Immature natural killer cell (primary cell): Measurements from ENCODE around the gene CDH4. TPM values are rescaled to one million over a fixed set of nuclear protein-coding genes. Genes with fewer than 3 reads are reported as not detected.

ENCODE experiments used
- DNase-seq, 3 donors: peaks; one replicate each; pipeline ENCODE4 v3.0.0; 2022; ENCODE audit warnings: mixed read lengths in 1 of 3
- H3K27ac Mint-ChIP-seq, 6 donors: one replicate each; pipeline ENCODE4 v1.8.0; 2020; ENCODE audit warnings: mixed read lengths in 6 of 6, mild to moderate bottlenecking in 5 of 6, inconsistent platforms in 4 of 6, moderate library complexity in 3 of 6
- H3K27me3 Mint-ChIP-seq, 3 donors: one replicate each; pipeline ENCODE4 v1.8.0; 2020 to 2021; ENCODE audit warnings: low read depth in 3 of 3, mild to moderate bottlenecking in 3 of 3, mixed read lengths in 3 of 3, moderate library complexity in 3 of 3, inconsistent platforms in 1 of 3
- H3K36me3 Mint-ChIP-seq, 3 donors: one replicate each; pipeline ENCODE4 v1.8.0; 2020; ENCODE audit warnings: mixed read lengths in 3 of 3, inconsistent platforms in 2 of 3, mild to moderate bottlenecking in 2 of 3
- H3K4me1 Mint-ChIP-seq, 2 donors: one replicate each; pipeline ENCODE4 v1.8.0; 2020; ENCODE audit warnings: inconsistent platforms in 2 of 2, mild to moderate bottlenecking in 2 of 2, mixed read lengths in 2 of 2, moderate library complexity in 1 of 2
- H3K4me3 Mint-ChIP-seq, 5 donors: one replicate each; pipeline ENCODE4 v1.8.0; 2020; ENCODE audit warnings: mild to moderate bottlenecking in 5 of 5, mixed read lengths in 5 of 5, inconsistent platforms in 3 of 5, moderate library complexity in 3 of 5
- H3K9me3 Mint-ChIP-seq, 6 donors: one replicate each; pipeline ENCODE4 v1.8.0; 2020; ENCODE audit warnings: mild to moderate bottlenecking in 6 of 6, mixed read lengths in 6 of 6, inconsistent platforms in 4 of 6, moderate library complexity in 3 of 6
- polyA plus RNA-seq, 3 donors: library from polyadenylated mRNA; unstranded; fragments of 300-500 nt; fragmentation: Illumina TruSeq; gene quantifications; one replicate each; pipeline ENCODE4 v1.2.3, GENCODE V29; 2021

The CDH4 gene
- polyA plus RNA-seq, 3 donors from 2014 or later = not detected

DNA sequence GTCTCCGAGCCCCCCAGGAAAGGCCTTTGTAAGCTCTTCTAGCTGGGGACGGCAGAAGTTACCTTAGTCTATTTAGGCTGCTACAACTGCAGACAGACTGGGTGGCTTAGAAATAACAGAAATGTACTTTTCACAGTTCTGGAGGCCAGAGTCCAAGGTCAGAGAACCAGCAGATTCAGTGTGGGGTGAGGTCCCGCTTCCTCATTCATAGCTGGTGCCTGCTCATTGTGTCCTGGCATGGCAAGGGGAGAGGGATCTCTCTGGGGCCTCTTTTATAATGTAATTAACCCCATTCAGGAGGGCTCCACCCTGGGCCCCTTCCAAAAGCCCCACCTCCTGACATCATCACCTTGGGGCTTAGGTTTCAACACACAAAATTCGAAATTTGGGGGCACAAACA, 315.1 kb downstream of the CDH4 start:
- Mint-ChIP-seq H3K27ac (no peak overlapping the region), H3K36me3 (no peaks in the 10 kb centered on the region), H3K4me1 (no peaks in the 10 kb centered on the region), H3K9me3 (peaks cover 0 to 4% (median under 1%) of the 10 kb centered on the region in 6 donors), H3K27me3 (peaks cover 0 to 2% (median 0%) of the 10 kb centered on the region in 3 donors), H3K4me3 (no peak overlapping the region)
- no peak for DNase-seq

- H3K27ac Mint-ChIP-seq = no peak overlapping the region
- no peak for DNase-seq
- peaks cover 0 to 2% (median 0%) of the 10 kb centered on the region in 3 donors for H3K27me3 Mint-ChIP-seq
- H3K9me3 Mint-ChIP-seq = peaks cover 0 to 2% (median 0%) of the 10 kb centered on the region in 6 donors
- no peaks in the 10 kb centered on the region for H3K36me3 Mint-ChIP-seq
- H3K4me3 Mint-ChIP-seq = no peak overlapping the region
- H3K4me1 Mint-ChIP-seq = no peaks in the 10 kb centered on the region
Observed at GRCh38 chr20:61569825-61570224, 317.8 kb downstream of the CDH4 start.

DNA sequence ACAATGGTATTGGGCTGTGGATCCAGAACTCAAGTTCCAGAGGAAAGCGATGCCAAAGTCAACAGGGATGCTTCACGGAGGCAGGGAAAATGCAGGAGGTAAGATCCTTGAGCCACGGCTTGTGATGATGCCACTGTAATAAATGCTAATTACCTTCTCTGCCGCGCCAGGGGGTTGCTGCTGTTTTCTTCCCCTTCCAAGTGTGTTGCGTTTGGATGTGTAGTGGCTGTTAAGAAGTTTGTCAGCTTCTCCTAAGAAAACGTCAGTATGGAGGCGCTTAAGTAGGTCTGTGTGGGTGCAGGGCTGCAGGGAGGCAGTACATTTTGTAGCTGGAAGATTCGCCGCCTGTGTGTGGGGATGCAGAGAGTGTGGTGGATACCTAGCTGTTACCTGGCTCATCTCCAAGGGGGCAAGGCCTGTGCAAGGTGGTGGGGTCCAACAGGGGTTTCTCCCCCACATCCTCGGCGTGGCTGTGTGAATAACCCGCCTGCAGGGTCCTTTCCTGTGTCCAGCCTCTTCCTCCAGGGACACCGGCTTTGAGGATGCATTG, 318.7 kb downstream of the CDH4 start:
- DNase-seq = no peak
- no peak overlapping the region for H3K4me3 Mint-ChIP-seq
- H3K27me3 Mint-ChIP-seq = peaks cover 0 to 5% (median 2%) of the 10 kb centered on the region in 3 donors
- no peaks in the 10 kb centered on the region for H3K4me1 Mint-ChIP-seq
- H3K36me3 Mint-ChIP-seq = no peaks in the 10 kb centered on the region
- no peak overlapping the region for H3K27ac Mint-ChIP-seq
- H3K9me3 Mint-ChIP-seq = peaks cover 0 to 2% (median 0%) of the 10 kb centered on the region in 6 donors

GRCh38 chr20:61571221-61571620, 319.2 kb downstream of the CDH4 start:
- Mint-ChIP-seq H3K27me3 (peaks cover 0 to 5% (median 2%) of the 10 kb centered on the region in 3 donors), H3K9me3 (peaks cover 0 to 2% (median 0%) of the 10 kb centered on the region in 6 donors), H3K4me1 (no peaks in the 10 kb centered on the region), H3K36me3 (no peaks in the 10 kb centered on the region), H3K4me3 (no peak overlapping the region), H3K27ac (no peak overlapping the region)
- no peak for DNase-seq

DNA sequence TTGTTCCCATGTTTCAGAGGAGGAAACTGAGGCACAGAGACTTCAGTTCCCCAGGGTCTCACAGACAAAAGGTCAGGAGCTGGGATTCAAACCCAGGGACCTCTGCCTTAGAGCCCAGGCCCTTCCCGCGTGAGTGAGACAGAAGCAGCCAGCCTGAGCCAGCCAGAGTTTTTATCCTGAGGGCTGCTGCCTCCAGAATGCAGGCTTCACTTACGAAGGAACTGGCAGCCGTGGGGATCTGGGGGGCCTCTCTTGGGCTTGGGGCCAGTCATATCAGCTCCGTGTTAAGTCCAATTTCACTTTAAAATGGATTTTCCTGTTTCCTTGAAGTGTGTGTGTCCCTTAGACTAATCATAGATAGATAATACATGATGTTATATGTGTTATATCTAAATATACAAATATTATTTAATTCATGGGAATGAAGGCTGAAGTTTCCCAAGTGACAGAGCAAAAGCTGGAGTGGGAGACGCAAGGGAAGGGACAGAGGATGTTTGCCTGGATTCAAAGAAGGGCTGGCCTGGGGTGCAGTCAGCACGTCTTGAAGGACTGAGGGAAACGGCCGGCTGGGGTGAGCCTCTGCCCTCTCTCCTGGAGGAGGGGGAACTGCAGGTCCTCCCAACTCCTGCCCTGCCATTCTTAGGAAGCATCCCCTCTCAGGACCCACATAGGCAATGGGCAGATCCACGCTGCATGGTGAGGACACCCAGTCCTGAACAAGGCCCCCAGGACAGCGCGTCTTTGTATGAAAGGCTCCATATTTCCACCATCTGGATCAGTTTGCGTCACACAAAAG, 320.1 kb downstream of the CDH4 start:
- no peak for DNase-seq
- Mint-ChIP-seq H3K4me3 (no peak overlapping the region), H3K4me1 (no peaks in the 10 kb centered on the region), H3K27me3 (peaks cover 0 to 5% (median 2%) of the 10 kb centered on the region in 3 donors), H3K36me3 (no peaks in the 10 kb centered on the region), H3K27ac (no peak overlapping the region), H3K9me3 (peaks cover 0 to 2% (median 0%) of the 10 kb centered on the region in 6 donors)

- no peak for DNase-seq
- peaks cover 0 to 2% (median 0%) of the 10 kb centered on the region in 6 donors for H3K9me3 Mint-ChIP-seq
- no peak overlapping the region for H3K27ac Mint-ChIP-seq
- H3K4me3 Mint-ChIP-seq = no peak overlapping the region
- no peaks in the 10 kb centered on the region for H3K36me3 Mint-ChIP-seq
- H3K4me1 Mint-ChIP-seq = no peaks in the 10 kb centered on the region
- H3K27me3 Mint-ChIP-seq = peaks cover 0 to 5% (median 2%) of the 10 kb centered on the region in 3 donors
Observed at GRCh38 chr20:61572789-61573188, 320.7 kb downstream of the CDH4 start.

- no peaks in the 10 kb centered on the region for H3K36me3 Mint-ChIP-seq
- H3K9me3 Mint-ChIP-seq = peaks cover 0 to 2% (median under 1%) of the 10 kb centered on the region in 6 donors
- H3K27ac Mint-ChIP-seq = no peak overlapping the region
- H3K4me1 Mint-ChIP-seq = no peaks in the 10 kb centered on the region
- no peak for DNase-seq
- H3K4me3 Mint-ChIP-seq = no peak overlapping the region
- peaks cover 0 to 5% (median 2%) of the 10 kb centered on the region in 3 donors for H3K27me3 Mint-ChIP-seq
Observed at GRCh38 chr20:61573415-61574305, 321.6 kb downstream of the CDH4 start.

DNA sequence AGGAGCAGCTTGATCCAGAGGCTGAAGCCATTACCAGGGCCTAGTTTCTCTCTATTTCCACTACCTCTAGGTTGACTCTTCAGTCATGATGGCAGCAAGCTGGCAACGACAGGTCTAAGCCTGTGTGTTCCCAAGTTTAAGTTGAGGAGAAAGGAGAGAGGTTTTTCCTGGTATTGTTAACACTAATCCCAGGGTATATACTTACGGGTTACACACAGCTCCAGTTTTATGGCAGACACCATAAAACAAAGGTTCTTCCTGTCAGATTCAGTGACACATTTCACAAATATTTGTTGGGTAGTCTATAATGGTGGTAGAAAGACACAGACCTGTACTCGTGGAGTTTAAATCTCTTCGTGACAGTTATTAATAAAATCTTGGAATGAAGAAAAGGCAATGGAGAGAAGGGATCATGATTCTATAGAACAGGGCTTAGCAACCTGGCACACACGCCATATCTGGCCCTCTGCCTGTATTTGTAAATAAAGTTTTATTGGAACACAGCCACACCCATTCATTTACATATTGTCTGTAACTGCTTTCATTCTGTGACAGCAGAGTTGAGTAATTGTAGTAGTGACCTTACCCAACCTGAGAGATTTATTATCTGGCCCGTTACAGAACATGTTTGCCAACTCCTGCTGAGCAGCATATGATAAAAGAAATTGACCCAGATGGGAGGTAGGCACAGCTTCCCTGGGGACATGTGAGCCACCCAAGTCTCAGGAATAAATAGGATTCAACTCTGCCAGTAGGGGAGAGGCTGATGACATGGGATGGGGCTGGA, 323.3 kb downstream of the CDH4 start:
- Mint-ChIP-seq H3K27ac (no peak overlapping the region), H3K4me1 (no peaks in the 10 kb centered on the region), H3K27me3 (peaks cover 0 to 5% (median 0%) of the 10 kb centered on the region in 3 donors), H3K4me3 (no peak overlapping the region), H3K36me3 (no peaks in the 10 kb centered on the region), H3K9me3 (peaks cover 0 to 2% (median under 1%) of the 10 kb centered on the region in 6 donors)
- no peak for DNase-seq

GRCh38 chr20:61576372-61576771, 324.3 kb downstream of the CDH4 start:
- peaks cover 0 to 1% (median 0%) of the 10 kb centered on the region in 6 donors for H3K9me3 Mint-ChIP-seq
- no peak overlapping the region for H3K27ac Mint-ChIP-seq
- no peaks in the 10 kb centered on the region for H3K36me3 Mint-ChIP-seq
- H3K27me3 Mint-ChIP-seq = peaks cover 0 to 5% (median 0%) of the 10 kb centered on the region in 3 donors
- no peak for DNase-seq
- no peaks in the 10 kb centered on the region for H3K4me1 Mint-ChIP-seq
- H3K4me3 Mint-ChIP-seq = no peak overlapping the region

DNA sequence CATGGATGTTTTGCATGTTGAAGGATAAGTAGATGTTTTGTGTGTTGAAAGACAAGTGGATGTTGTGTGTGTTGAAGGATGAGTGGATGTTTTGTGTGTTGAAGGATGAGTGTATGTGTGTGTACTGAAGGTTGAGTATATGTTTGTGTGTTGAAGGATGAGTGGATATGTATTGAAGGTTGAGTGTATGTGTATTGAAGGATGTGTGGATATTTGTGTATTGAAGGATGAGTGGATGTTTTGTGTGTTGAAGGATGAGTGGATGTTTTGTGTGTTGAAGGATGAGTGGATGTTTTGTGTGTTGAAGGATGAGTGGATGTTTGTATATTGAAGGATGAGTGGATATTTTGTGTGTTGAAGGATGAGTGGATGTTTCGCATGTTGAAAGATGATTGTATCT, 325.0 kb downstream of the CDH4 start:
- H3K27me3 Mint-ChIP-seq = peaks cover 0 to 5% (median 0%) of the 10 kb centered on the region in 3 donors
- no peak for DNase-seq
- no peak overlapping the region for H3K27ac Mint-ChIP-seq
- no peaks in the 10 kb centered on the region for H3K4me1 Mint-ChIP-seq
- H3K9me3 Mint-ChIP-seq = peaks cover 0 to 1% (median 0%) of the 10 kb centered on the region in 6 donors
- H3K4me3 Mint-ChIP-seq = no peak overlapping the region
- no peaks in the 10 kb centered on the region for H3K36me3 Mint-ChIP-seq

- Mint-ChIP-seq H3K4me3 (no peak overlapping the region), H3K4me1 (no peaks in the 10 kb centered on the region), H3K36me3 (no peaks in the 10 kb centered on the region), H3K9me3 (peaks cover 0 to 5% (median 2%) of the 10 kb centered on the region in 6 donors), H3K27ac (no peak overlapping the region), H3K27me3 (peaks cover 0 to 5% (median 0%) of the 10 kb centered on the region in 3 donors)
- no peak for DNase-seq
Observed at GRCh38 chr20:61579908-61580307, 327.8 kb downstream of the CDH4 start.

DNA sequence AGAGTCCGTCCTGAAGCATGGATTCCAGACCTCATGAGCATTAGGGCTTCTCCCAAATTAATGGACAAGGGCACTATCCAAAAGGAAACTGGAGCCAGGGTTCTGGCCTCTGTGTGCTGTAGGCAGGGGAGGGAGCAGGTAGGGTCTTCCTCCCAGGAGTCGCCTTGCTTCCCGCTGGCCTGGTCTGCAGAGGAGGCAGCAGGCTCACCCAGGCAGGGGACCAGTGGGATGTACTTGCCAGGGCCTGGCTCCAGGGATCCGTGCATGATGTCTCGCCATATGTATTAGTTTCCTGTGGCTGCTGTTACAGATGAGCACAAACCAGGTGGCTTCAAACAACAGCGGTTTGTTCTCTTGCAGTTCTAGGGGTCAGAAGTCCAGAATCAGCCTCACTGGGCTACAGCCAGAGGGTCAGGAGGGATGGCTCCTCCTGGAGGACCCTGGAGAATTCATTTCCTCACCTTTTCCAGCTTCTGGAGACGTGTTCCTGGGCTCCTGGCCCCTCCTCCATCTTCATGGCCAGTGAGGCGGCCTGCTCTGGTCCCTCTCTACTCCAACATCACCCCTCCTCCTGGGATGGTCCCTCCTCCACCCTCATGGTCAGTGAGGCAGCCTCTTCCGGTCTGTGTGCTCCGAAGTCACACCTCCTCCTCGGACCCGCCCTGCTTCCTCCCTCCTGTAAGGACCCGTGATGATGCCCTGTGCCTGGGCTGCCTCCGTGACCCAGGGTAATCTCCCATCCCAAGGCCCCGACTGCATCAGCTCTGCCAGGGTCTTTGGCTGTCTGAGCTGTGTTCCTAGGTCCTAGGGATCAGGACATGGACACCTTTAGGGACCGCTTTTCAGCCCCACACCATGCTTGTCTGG, 329.1 kb downstream of the CDH4 start:
- no peaks in the 10 kb centered on the region for H3K27me3 Mint-ChIP-seq
- no peaks in the 10 kb centered on the region for H3K36me3 Mint-ChIP-seq
- no peaks in the 10 kb centered on the region for H3K4me1 Mint-ChIP-seq
- peaks cover 0 to 5% (median 2%) of the 10 kb centered on the region in 6 donors for H3K9me3 Mint-ChIP-seq
- no peak overlapping the region for H3K27ac Mint-ChIP-seq
- no peak overlapping the region for H3K4me3 Mint-ChIP-seq
- DNase-seq = no peak
